ENCODE data around the gene TMEM200C. TPM values are rescaled to one million over a fixed set of nuclear protein-coding genes. Genes with fewer than 3 reads are reported as not detected.
"Not testable (repeated sequence)": the region's sequence is repeated elsewhere in the genome, so short reads cannot be mapped to it uniquely, and the experiment has no call there.

The TMEM200C gene
- total RNA-seq, 1 donor from 2014 or later: under 0.01 TPM

DNA sequence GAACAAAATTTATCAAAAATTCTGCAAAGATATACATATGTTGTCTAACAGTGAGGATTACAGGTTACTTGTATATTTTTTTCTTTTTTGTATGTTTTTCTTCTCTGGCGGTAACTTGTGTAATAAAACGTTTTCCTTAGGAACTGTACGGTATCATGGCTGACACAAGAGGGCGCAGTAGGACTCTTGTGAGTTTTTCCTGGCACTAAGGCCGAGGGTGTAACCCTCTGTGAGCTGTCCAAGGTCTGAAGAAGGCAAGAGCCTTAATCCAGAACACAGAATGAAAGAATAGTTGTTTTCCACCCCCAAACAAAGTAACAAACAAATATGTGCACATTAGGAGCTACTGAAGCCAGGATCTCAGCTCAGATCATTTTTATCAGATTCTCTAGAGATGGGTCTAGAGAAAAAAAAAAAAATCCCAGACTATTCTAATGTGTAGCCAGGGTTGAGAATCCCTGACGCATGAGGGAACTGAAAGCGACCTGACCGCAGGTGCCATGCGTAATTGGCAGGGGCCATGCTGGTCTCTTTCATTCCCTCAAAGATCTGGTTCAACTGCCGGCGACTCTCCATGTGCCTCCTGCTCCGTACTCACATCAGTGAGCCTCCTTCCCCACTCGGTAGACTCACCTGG lies 27.0 kb downstream of the TMEM200C start:
- Histone ChIP-seq H3K36me3 (ENCODE audit: control insufficient read depth, insufficient read depth, low read length) (no peaks in the 10 kb centered on the region), H3K27me3 (ENCODE audit: control insufficient read depth, insufficient read depth, low read length) (no peaks in the 10 kb centered on the region), H3K4me3 (ENCODE audit: low read depth, low read length) (no peak overlapping the region)
- FAIRE-seq: no peak
- DNase-seq (ENCODE audit: low read depth): peak; percentile 68
- TF ChIP-seq, protein P1, sequence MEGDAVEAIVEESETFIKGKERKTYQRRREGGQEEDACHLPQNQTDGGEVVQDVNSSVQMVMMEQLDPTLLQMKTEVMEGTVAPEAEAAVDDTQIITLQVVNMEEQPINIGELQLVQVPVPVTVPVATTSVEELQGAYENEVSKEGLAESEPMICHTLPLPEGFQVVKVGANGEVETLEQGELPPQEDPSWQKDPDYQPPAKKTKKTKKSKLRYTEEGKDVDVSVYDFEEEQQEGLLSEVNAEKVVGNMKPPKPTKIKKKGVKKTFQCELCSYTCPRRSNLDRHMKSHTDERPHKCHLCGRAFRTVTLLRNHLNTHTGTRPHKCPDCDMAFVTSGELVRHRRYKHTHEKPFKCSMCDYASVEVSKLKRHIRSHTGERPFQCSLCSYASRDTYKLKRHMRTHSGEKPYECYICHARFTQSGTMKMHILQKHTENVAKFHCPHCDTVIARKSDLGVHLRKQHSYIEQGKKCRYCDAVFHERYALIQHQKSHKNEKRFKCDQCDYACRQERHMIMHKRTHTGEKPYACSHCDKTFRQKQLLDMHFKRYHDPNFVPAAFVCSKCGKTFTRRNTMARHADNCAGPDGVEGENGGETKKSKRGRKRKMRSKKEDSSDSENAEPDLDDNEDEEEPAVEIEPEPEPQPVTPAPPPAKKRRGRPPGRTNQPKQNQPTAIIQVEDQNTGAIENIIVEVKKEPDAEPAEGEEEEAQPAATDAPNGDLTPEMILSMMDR (IDR thresholded peaks at IDR 0.05; ENCODE audit: insufficient read depth, low read length, severe bottlenecking): peak; percentile 55

DNA sequence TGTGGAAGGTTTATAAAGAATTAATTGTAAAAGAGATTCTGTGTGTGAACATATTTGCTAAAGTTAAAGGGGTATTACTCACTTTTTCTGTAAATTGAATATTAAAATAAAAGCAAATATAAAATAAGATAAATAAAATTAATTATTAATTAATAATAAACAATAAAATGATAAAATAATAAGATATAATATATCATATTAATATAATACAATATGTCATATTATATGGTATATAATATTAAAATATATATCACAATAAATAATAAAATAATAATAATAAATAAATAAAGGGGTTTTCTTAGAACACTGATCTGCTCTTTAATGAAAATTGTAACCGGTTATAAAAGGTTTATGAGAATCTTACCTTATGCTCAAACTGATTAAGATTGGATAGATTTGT lies 29.8 kb downstream of the TMEM200C start:
- Histone ChIP-seq H3K4me3 (ENCODE audit: low read depth, low read length) (no peak overlapping the region), H3K36me3 (ENCODE audit: control insufficient read depth, insufficient read depth, low read length) (no peaks in the 10 kb centered on the region), H3K27me3 (ENCODE audit: control insufficient read depth, insufficient read depth, low read length) (no peaks in the 10 kb centered on the region)
- no peak for DNase-seq (ENCODE audit: low read depth)
- TF ChIP-seq, protein P1 (IDR thresholded peaks at IDR 0.05; ENCODE audit: insufficient read depth, low read length, severe bottlenecking): no peak
- no peak for FAIRE-seq

DNA sequence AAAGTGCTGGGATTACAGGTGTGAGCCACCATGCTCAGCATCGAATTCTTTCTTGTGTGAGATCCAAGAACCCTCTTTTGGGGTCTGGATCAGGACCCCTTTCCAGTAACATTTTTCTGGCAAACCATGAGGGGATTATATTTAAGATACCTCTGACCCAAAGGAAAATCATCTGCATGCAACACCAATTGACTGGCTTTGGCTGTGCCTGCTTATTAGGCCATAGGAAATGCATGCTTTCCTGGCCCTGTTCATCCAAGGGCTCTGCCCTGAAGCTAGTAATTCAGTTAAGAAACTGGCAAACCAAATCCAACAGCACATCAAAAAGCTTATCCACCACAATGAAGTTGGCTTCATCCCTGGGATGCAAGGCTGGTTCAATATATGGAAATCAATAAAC lies 33.2 kb downstream of the TMEM200C start:
- H3K4me3 ChIP-seq (ENCODE audit: low read depth, low read length); FAIRE-seq; H3K36me3 ChIP-seq (ENCODE audit: control insufficient read depth, insufficient read depth, low read length); H3K27me3 ChIP-seq (ENCODE audit: control insufficient read depth, insufficient read depth, low read length); DNase-seq (ENCODE audit: low read depth): not testable (repeated sequence)

DNA sequence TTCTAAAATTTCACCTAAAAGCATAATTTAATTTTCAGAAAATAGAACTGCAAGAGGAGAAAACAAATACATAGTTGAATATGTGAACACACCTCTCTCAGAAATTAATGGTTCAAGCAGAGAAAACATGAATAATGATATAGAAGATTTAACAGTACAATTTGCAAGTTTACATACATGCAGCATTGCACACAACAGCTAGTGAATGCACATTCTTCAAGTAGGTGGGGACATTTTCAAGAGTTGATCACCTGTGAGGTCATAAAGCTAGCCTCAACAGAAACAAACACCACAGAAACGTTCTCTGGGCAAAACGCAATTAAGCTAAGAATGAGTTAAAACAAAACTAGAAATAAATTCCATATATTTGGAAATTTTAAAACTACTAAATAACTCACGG lies 38.1 kb downstream of the TMEM200C start:
- FAIRE-seq (no peak), DNase-seq (ENCODE audit: low read depth) (no peak)
- H3K4me3 ChIP-seq (ENCODE audit: low read depth, low read length): no peak overlapping the region
- no peaks in the 10 kb centered on the region for H3K36me3 ChIP-seq (ENCODE audit: control insufficient read depth, insufficient read depth, low read length)
- H3K27me3 ChIP-seq (ENCODE audit: control insufficient read depth, insufficient read depth, low read length): no peaks in the 10 kb centered on the region
- TF ChIP-seq, protein P1 (IDR thresholded peaks at IDR 0.05; ENCODE audit: insufficient read depth, low read length, severe bottlenecking): no peak

DNA sequence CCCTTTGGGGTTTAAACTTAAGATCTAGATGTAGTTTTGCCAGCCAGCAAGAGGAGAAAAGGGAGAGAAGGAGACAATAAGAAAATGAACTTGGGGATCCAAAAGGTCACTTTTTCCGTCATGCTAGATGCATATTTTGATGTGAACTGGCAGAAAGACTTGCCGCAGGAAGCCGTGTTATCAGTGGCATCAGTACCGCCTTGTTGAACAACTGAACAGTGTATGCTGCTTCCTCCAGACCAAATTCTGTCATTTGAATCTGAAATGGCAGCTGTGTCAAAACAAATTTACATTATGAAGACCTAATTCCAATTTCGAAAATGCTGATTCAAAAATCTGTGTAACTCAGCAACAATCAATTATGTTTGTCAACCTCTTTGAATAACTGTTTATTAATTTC lies 42.1 kb downstream of the TMEM200C start:
- Histone ChIP-seq H3K4me3 (ENCODE audit: low read depth, low read length) (no peak overlapping the region), H3K27me3 (ENCODE audit: control insufficient read depth, insufficient read depth, low read length) (no peaks in the 10 kb centered on the region), H3K36me3 (ENCODE audit: control insufficient read depth, insufficient read depth, low read length) (no peaks in the 10 kb centered on the region)
- FAIRE-seq (no peak), DNase-seq (ENCODE audit: low read depth) (no peak)
- TF ChIP-seq, protein P1 (IDR thresholded peaks at IDR 0.05; ENCODE audit: insufficient read depth, low read length, severe bottlenecking): no peak

DNA sequence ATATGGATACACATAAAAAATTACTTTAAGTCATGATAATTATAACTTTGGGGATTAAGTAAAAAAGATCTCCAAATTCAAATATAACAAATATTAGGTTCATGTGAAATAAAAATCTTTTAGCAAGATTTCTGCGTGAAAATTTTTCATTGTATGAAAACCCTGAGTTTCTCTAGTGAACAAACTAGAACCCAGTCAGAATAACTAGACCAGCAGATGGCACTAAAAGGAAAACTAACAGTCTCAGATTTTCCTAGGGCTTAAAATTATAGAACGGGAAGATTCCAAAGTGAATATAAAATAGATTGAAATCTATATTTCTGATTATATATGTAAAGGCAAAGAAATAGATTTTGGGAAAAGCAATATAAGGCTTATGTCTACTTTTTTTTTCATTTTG lies 43.3 kb downstream of the TMEM200C start:
- TF ChIP-seq, protein P1 (IDR thresholded peaks at IDR 0.05; ENCODE audit: insufficient read depth, low read length, severe bottlenecking): no peak
- Histone ChIP-seq H3K27me3 (ENCODE audit: control insufficient read depth, insufficient read depth, low read length) (no peaks in the 10 kb centered on the region), H3K4me3 (ENCODE audit: low read depth, low read length) (no peak overlapping the region), H3K36me3 (ENCODE audit: control insufficient read depth, insufficient read depth, low read length) (no peaks in the 10 kb centered on the region)
- no peak for FAIRE-seq
- DNase-seq (ENCODE audit: low read depth): no peak

Data from bronchial epithelial cell (primary cell).